ENCODE data around the gene PDE5A. TPM values are rescaled to one million over a fixed set of nuclear protein-coding genes. Genes with fewer than 3 reads are reported as not detected.

The PDE5A gene
- total RNA-seq, 1 experiment from 2014 or later, result 8.1 TPM

GRCh38 chr4:119493886-119494285, 134.7 kb downstream of the PDE5A start:
- Histone ChIP-seq H3K4me2 (ENCODE audit: low read length) (no peak overlapping the region), H3K79me2 (ENCODE audit: low read length) (no peaks in the 10 kb centered on the region), H3K4me1 (ENCODE audit: insufficient read depth, low read length) (no peaks in the 10 kb centered on the region), H3K27me3 (ENCODE audit: low read length) (no peaks in the 10 kb centered on the region), H3K9me2 (replicated peaks; ENCODE audit: low read length) (no peaks in the 10 kb centered on the region), H4K20me1 (ENCODE audit: low read length) (no peaks in the 10 kb centered on the region), H2AFZ (ENCODE audit: low read length) (no peak overlapping the region), H3K4me3 (ENCODE audit: low read length) (no peak overlapping the region), H3K27ac (ENCODE audit: low read length) (no peak overlapping the region), H3K9ac (ENCODE audit: low read length) (no peak overlapping the region), H3K9me3 (ENCODE audit: low read length) (no peaks in the 10 kb centered on the region), H3F3A (ENCODE audit: low read length, unreplicated experiment) (no peaks in the 10 kb centered on the region), H3K36me3 (ENCODE audit: low read depth, low read length) (peaks cover 10% of the 10 kb centered on the region; the same call in 1 of the 2 replicates)
- CTCF ChIA-PET, result no interaction called here
- no TSS peak for BruUV-seq (replicated peaks)
- POLR2A ChIA-PET (ENCODE audit: unreplicated experiment), result interaction anchor here (0.6 kb wide), 1 partner anchor 94 kb away, joined by 4 read pairs; no protein-coding TSS in a partner anchor
- ATAC-seq (no peak), DNase-seq (no peak)
- intact Hi-C loops (cut with micrococcal nuclease), result loop anchor here (2.0 to 5.0 kb wide), 2 partner anchors 179 to 512 kb away; no protein-coding TSS in a partner anchor
- no peak for TF ChIP-seq EZH2 (IDR thresholded peaks at IDR 0.05; ENCODE audit: low read length, unreplicated experiment)
- TF ChIP-seq EZH2phosphoT487 (IDR thresholded peaks at IDR 0.05; ENCODE audit: borderline replicate concordance, low read length), result no peak
- TF ChIP-seq CTCF (conservative IDR thresholded peaks at IDR 0.05; ENCODE audit: low read depth, low read length), result no peak

- Histone ChIP-seq H3K79me2 (ENCODE audit: low read length) (no peaks in the 10 kb centered on the region), H3K27me3 (ENCODE audit: low read length) (no peaks in the 10 kb centered on the region), H3K4me1 (ENCODE audit: insufficient read depth, low read length) (no peaks in the 10 kb centered on the region), H3K9me2 (replicated peaks; ENCODE audit: low read length) (no peaks in the 10 kb centered on the region), H3K9ac (ENCODE audit: low read length) (no peak overlapping the region), H3K27ac (ENCODE audit: low read length) (no peak overlapping the region), H3K36me3 (ENCODE audit: low read depth, low read length) (peaks cover 8% of the 10 kb centered on the region; the same call in 1 of the 2 replicates), H3F3A (ENCODE audit: low read length, unreplicated experiment) (no peaks in the 10 kb centered on the region), H3K4me3 (ENCODE audit: low read length) (no peak overlapping the region), H2AFZ (ENCODE audit: low read length) (no peak overlapping the region), H3K4me2 (ENCODE audit: low read length) (no peak overlapping the region), H3K9me3 (ENCODE audit: low read length) (no peaks in the 10 kb centered on the region), H4K20me1 (ENCODE audit: low read length) (no peaks in the 10 kb centered on the region)
- POLR2A ChIA-PET (ENCODE audit: unreplicated experiment), result no interaction called here
- no TSS peak for BruUV-seq (replicated peaks)
- peak; percentile 25 for DNase-seq
- no peak for ATAC-seq
- TF ChIP-seq EZH2phosphoT487 (IDR thresholded peaks at IDR 0.05; ENCODE audit: borderline replicate concordance, low read length) (no peak), CTCF (conservative IDR thresholded peaks at IDR 0.05; ENCODE audit: low read depth, low read length) (peak; percentile 40; the same call in 1 of the 2 replicates)
- intact Hi-C loops (cut with micrococcal nuclease), result loop anchor here (2.0 to 5.0 kb wide), 2 partner anchors 179 to 511 kb away; no protein-coding TSS in a partner anchor
- CTCF ChIA-PET, result no interaction called here
Observed at GRCh38 chr4:119493419-119493818, 135.2 kb downstream of the PDE5A start.

- Histone ChIP-seq H3K9ac (ENCODE audit: low read length) (no peak overlapping the region), H3K4me1 (ENCODE audit: insufficient read depth, low read length) (no peaks in the 10 kb centered on the region), H3K4me2 (ENCODE audit: low read length) (no peak overlapping the region), H4K20me1 (ENCODE audit: low read length) (no peaks in the 10 kb centered on the region), H3F3A (ENCODE audit: low read length, unreplicated experiment) (no peaks in the 10 kb centered on the region), H3K27me3 (ENCODE audit: low read length) (no peaks in the 10 kb centered on the region), H3K27ac (ENCODE audit: low read length) (no peak overlapping the region), H3K9me2 (replicated peaks; ENCODE audit: low read length) (no peaks in the 10 kb centered on the region), H2AFZ (ENCODE audit: low read length) (no peak overlapping the region), H3K4me3 (ENCODE audit: low read length) (no peak overlapping the region), H3K36me3 (ENCODE audit: low read depth, low read length) (no peaks in the 10 kb centered on the region), H3K79me2 (ENCODE audit: low read length) (no peaks in the 10 kb centered on the region), H3K9me3 (ENCODE audit: low read length) (no peaks in the 10 kb centered on the region)
- CTCF ChIA-PET, result no interaction called here
- POLR2A ChIA-PET (ENCODE audit: unreplicated experiment), result no interaction called here
- no TSS peak for BruUV-seq (replicated peaks)
- TF ChIP-seq EZH2phosphoT487 (IDR thresholded peaks at IDR 0.05; ENCODE audit: borderline replicate concordance, low read length) (no peak), CTCF (conservative IDR thresholded peaks at IDR 0.05; ENCODE audit: low read depth, low read length) (peak; percentile 32; the same call in 1 of the 2 replicates)
- DNase-seq (peak; percentile 32), ATAC-seq (peak; percentile 42; the same call in 1 of the 2 replicates)
- intact Hi-C loops (cut with micrococcal nuclease), result loop anchor here (5.0 kb wide), 1 partner anchor 508 kb away; no protein-coding TSS in a partner anchor
Observed at GRCh38 chr4:119490335-119490734, 138.3 kb downstream of the PDE5A start.
